NCI-H1694 treated with DMSO at 0.1 percent for 48 hours (cell line): ENCODE data around the gene FTCDNL1.

ENCODE experiments used
- DNase-seq: peaks from one replicate; lab custom pipeline; 2025; lab: John Stamatoyannopoulos, UW

Gene FTCDNL1

GRCh38 chr2:199842631-199843395, 8.2 kb downstream of the FTCDNL1 start:
- no peak for DNase-seq

- no peak for DNase-seq
Measured at GRCh38 chr2:199841409-199841808, 9.6 kb downstream of the FTCDNL1 start.

DNA sequence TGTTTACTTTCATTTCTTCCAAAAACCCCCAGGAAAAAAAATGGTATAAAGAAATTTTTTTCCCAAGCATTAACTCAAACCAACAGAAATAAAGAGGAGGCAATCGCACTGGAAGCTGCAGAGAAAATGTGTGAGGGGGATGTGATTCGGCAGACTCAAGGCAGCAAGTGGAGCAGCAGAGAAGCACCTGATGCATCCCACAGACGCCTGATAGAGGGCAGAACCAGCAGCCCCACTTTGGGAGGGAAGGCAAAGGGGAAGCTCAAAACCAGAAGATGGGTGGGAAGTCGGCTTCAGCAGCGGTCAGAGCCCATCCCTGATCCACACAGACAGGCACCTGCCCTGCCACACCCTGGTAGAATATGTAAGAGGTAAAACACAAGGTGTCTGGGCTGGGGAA, 12.6 kb downstream of the FTCDNL1 start:
- DNase-seq: no peak

- DNase-seq: no peak
Measured at GRCh38 chr2:199836943-199837342, 14.0 kb downstream of the FTCDNL1 start.

- DNase-seq: no peak
Measured at GRCh38 chr2:199833525-199833924, 17.5 kb downstream of the FTCDNL1 start.

GRCh38 chr2:199830531-199830930, 20.5 kb downstream of the FTCDNL1 start:
- no peak for DNase-seq

GRCh38 chr2:199829628-199830027, 21.4 kb downstream of the FTCDNL1 start:
- DNase-seq: no peak

- DNase-seq: no peak
Measured at GRCh38 chr2:199819746-199820145, 31.2 kb downstream of the FTCDNL1 start.

GRCh38 chr2:199818754-199819153, 32.2 kb downstream of the FTCDNL1 start:
- DNase-seq: no peak

- no peak for DNase-seq
Measured at GRCh38 chr2:199818026-199818425, 33.0 kb downstream of the FTCDNL1 start.

DNA sequence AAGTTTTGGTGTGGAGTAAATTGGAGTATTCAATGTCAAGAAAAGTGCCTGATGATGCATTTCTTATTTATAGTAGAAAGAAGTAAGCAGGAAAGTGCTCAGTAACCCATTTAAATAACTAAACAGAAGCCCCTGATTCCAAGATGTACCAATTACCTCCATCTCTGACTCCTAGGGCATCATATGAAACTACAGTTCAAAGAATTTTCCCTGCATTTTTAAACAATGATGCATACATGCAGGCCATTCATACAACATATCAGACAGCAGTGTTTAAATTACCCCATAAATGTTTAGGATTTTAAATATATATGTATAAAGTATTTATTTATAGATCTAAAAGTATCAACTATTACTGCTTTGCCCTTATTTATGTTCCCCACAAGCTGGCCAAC, 36.2 kb downstream of the FTCDNL1 start:
- no peak for DNase-seq

GRCh38 chr2:199814101-199814816, 36.7 kb downstream of the FTCDNL1 start:
- DNase-seq: no peak

DNA sequence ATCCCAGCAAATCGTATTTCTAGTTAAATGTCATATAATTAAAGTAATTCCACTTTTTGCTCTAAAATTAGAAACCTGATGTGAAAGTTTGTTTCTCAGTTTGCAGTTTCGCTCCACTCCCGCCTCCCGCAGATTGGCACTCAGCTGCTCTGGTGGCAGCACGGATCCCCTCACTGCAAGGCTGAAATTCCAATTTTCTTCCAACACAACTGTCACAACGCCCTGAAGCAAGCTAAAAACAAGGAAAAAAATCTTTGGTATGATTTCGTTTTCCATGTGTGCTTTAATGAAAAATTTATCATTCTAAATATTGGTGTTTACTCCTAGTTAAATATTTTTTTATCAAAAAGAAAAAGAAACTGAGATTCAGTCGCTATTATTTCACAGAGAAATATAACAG, 38.5 kb downstream of the FTCDNL1 start:
- no peak for DNase-seq

- DNase-seq: no peak
Measured at GRCh38 chr2:199811346-199811745, 39.6 kb downstream of the FTCDNL1 start.

DNA sequence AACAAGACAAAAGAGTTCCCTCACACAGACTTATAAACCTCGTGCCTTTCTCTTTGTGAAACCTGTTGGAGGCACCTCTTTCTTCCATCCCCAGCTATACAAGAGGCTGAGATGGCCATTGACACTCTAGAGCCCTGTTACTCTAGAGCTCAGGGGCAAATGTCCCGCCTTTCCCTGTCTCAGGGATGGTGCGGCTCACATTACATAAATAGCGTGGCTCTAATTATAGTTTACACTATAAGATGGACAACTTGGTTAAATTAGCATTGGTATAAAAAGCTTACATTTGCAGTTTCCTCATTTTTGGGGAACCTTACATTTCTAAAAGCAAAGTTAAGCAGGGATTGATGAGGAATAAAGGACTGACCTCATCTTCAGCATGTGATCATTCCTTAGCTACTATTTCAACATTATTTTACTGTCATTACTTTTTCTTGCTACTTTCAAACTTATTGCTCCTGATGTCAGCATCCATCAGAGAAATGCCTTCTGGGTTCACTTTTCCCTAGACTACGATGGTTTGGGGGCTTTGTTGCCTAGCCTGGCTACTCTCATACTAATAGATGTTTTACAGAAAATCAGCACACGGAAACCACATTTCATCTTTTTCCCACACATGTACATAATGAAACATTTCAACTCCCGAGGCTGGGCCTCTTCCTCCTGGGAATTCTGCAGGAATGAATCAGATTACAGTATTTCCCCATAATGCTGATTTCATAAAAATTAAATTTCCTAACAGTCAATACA, 40.4 kb downstream of the FTCDNL1 start:
- no peak for DNase-seq

DNA sequence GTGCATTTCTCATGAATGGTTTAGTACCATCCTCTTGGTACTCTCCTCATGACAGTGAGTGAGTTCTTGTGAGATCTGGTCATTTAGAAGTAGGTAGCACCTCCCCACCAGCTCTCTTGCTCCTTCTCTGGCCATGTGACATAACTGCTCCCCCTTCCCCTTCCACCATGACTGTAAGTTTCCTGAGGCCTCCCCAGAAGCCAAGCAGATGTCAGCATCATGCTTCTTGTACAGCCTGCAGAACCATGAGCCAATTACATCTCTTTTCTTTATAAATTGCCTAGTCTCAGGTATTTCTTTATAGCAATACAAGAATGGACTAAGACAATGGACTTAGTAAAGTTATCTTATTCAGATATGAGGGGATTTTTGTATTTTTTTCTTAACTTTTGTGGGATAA, 43.0 kb downstream of the FTCDNL1 start:
- DNase-seq: no peak

DNA sequence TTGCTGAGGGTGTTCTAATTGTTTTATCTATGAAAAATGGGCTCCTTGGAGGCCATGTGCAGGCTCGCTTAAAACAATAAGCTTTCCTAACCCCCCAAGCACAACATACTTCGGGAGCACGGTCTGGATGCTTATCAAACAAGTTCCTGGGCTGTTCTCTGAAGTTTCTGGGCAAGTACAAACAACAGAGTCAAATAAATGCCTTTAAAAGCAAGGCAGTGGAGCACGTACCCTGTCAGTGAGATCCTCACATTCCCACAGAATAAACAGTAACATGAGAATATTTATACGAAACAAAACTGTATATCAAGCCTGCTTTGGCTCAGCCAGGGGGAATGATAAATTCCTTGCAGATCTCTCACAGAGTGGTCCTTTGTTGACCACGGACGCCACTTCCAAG, 44.8 kb downstream of the FTCDNL1 start:
- DNase-seq: no peak

GRCh38 chr2:199804831-199805230, 46.2 kb downstream of the FTCDNL1 start:
- DNase-seq: no peak

DNA sequence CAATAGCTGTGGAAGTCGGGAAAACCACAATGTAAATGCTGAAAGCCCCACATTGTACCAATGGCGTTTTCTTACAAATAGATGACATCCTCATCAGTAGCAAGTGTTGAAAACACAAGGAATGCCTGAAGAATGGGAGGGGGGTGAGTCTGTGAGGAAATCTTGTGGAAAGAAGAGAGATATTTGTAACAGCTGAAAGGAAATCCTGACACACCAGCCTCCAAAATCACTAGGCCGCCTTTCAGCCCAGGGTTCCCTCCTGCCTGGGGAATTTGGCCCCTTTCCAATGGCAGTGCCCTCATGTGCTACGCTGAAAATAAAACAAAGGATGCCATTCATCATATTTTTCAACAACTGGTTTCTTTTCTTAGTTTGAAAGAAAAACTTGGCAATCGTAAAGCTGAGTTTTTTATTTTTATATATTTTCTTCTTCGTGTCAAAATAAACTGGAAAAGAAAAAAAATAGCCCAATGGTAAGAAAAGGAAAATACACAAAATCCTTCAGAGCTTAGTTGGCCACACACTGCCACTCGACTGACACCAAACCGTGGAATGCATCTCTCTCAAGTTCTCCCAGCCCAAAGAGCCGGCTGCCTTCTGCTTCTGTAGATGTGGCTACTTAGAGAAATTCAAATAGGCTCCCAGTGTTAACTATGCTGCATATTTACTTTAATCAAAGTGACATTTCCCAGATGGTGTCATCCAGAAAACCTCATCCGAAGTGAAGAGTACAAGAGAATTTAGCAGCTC, 52.0 kb downstream of the FTCDNL1 start:
- DNase-seq: no peak

DNA sequence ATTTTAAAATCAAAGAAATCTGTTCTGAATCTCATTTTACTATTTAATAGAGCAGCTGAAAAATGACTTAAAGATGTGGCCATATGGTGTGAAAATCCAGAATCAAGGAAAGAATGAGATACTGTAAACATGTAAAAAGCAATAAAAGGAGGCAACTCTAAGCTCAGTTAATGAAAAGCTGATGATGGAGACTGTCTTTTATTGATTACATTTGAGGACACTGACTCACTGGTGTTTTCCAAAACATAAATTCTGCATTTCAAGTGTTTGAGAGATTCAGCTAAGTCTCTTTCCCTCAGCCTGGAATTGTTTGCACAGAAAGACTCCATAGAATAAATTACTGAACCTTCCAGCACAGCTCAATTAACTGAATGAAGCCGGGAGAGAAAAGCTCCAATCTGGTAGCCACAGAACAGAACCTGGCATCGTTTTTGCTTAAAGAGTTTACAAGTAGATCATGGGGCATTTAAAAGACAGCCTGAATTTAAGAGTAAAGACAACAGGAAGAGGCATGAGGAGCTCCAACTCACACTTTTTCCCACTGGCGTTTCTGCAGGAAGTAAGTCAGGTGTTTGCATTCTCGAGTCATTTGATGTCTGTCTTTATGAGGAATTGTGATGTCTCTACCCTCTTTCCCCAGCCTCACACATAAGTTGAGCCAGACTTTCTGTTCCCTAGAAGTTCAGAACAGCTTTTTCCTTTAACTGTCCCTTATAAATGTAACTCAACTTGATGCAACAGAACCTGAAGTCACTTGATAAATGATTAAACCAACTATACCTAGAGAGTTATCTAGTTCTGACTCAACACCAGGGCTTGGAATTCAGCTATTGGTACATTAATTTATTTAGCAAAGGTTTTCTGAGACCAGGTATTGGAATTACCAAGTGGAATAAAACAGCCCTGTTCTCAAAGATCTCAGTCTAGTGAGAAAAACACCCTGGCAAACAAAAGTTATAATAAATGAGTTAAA, 53.3 kb downstream of the FTCDNL1 start:
- peak; percentile 38 for DNase-seq

DNA sequence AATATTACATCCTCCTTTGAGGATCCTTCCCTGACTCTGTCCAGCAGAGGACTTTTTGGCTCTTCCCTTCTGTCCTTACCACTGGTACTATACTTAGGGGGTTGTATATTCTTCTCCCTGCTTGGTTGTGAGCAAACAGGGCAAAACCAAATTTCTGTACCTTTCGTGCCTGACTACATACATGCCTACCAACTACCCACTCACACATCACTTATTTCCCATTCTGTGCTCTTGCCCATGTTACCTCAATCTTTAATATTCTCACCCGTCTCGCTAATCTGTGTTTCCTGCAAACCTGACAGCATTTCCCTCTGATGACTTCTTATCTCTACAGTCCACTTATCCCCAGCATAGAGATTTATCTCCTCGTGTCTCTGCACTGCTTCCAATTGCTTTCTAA, 58.6 kb downstream of the FTCDNL1 start:
- DNase-seq: no peak
